CD14-positive monocyte (primary cell): ENCODE measurements around the gene SLC8A2. TPM values are rescaled to one million over a fixed set of nuclear protein-coding genes. Genes with fewer than 3 reads are reported as not detected.

Experiments used
- DNase-seq, 3 donors: peaks; one replicate each; pipeline ENCODE4 v3.0.0-alpha.2; 2011 to 2022
- H2AFZ ChIP-seq: 2 replicates; pipeline ENCODE4 v1.6.0; 2012; ENCODE audit warnings: mild to moderate bottlenecking, low read depth, low read length, inconsistent platforms; ENCODE audit not compliant: insufficient read depth, poor library complexity, severe bottlenecking
- H3K27ac ChIP-seq, 2 donors: 1 replicate in 1 of 2; 2 replicates in 1 of 2; pipeline ENCODE4 v1.5.1; 2012 to 2013; ENCODE audit warnings: low read length in 2 of 2, control low read depth in 1 of 2, inconsistent platforms in 1 of 2, low read depth in 1 of 2, mild to moderate bottlenecking in 1 of 2
- H3K27me3 ChIP-seq, 2 donors: one replicate each; pipeline versions ENCODE4 v1.6.0 to v1.6.1; 2011 to 2013; ENCODE audit warnings: low read length in 2 of 2; ENCODE audit not compliant: control insufficient read depth in 2 of 2, insufficient read depth in 2 of 2
- H3K36me3 ChIP-seq, 2 donors: replicated peaks in 1 of 2; 1 replicate in 1 of 2; 2 replicates in 1 of 2; pipeline versions ENCODE4 v1.5.1 to v1.6.1; 2012 to 2013; ENCODE audit warnings: low read length in 2 of 2, control low read depth in 1 of 2, inconsistent platforms in 1 of 2, mild to moderate bottlenecking in 1 of 2; ENCODE audit not compliant: insufficient read depth in 2 of 2, control insufficient read depth in 1 of 2
- H3K4me1 ChIP-seq, 2 donors: 1 replicate in 1 of 2; 2 replicates in 1 of 2; pipeline versions ENCODE4 v1.5.1 to v1.6.1; 2012 to 2013; ENCODE audit warnings: low read length in 2 of 2, control low read depth in 1 of 2, inconsistent platforms in 1 of 2, mild to moderate bottlenecking in 1 of 2, moderate library complexity in 1 of 2; ENCODE audit not compliant: insufficient read depth in 2 of 2, control insufficient read depth in 1 of 2
- H3K4me2 ChIP-seq: replicated peaks from 2 replicates; pipeline ENCODE3; 2012; ENCODE audit warnings: low read length, moderate library complexity, mild to moderate bottlenecking; ENCODE audit not compliant: poor library complexity, severe bottlenecking; ENCODE audit errors: extremely low read depth
- H3K4me3 ChIP-seq, 3 experiments: fragments of 200-600 bp in 1 of 3; sonication (generic) in 1 of 3; replicated peaks in 1 of 3; 1 replicate in 2 of 3; 2 replicates in 1 of 3; pipeline ENCODE4 v1.5.1; 2011 to 2013; ENCODE audit warnings: low read length in 3 of 3, mild to moderate bottlenecking in 3 of 3, control low read depth in 2 of 3, low read depth in 2 of 3, inconsistent platforms in 1 of 3, moderate library complexity in 1 of 3
- H3K79me2 ChIP-seq: 2 replicates; pipeline ENCODE4 v1.6.0; 2012; ENCODE audit warnings: mild to moderate bottlenecking, control low read depth, inconsistent platforms, low read length, moderate library complexity; ENCODE audit not compliant: insufficient read depth
- H3K9ac ChIP-seq: 2 replicates; pipeline ENCODE4 v1.6.0; 2017; ENCODE audit warnings: low read length, mild to moderate bottlenecking; ENCODE audit not compliant: insufficient read depth, poor library complexity, severe bottlenecking
- H3K9me3 ChIP-seq, 2 donors: replicated peaks in 1 of 2; 1 replicate in 1 of 2; 2 replicates in 1 of 2; pipeline versions ENCODE4 v1.5.1 to v1.6.1; 2012 to 2013; ENCODE audit warnings: low read length in 2 of 2, control low read depth in 1 of 2; ENCODE audit not compliant: control insufficient read depth in 1 of 2, insufficient read depth in 1 of 2
- H4K20me1 ChIP-seq: 2 replicates; pipeline ENCODE4 v1.6.0; 2012; ENCODE audit warnings: mild to moderate bottlenecking, low read length, control low read depth, moderate library complexity; ENCODE audit not compliant: insufficient read depth
- H3K27ac Mint-ChIP-seq, 7 donors: one replicate each; pipeline ENCODE4 v1.8.0; 2020; ENCODE audit warnings: mild to moderate bottlenecking in 7 of 7, mixed read lengths in 7 of 7, moderate library complexity in 6 of 7, inconsistent platforms in 2 of 7
- H3K27me3 Mint-ChIP-seq, 3 donors: one replicate each; pipeline ENCODE4 v1.8.0; 2021 to 2022; ENCODE audit warnings: low read depth in 3 of 3, mild to moderate bottlenecking in 3 of 3, mixed read lengths in 3 of 3, moderate library complexity in 3 of 3, inconsistent platforms in 1 of 3
- H3K36me3 Mint-ChIP-seq, 2 donors: one replicate each; pipeline ENCODE4 v1.8.0; 2020; ENCODE audit warnings: mixed read lengths in 2 of 2, inconsistent platforms in 1 of 2, mild to moderate bottlenecking in 1 of 2
- H3K4me1 Mint-ChIP-seq: one replicate; pipeline ENCODE4 v1.8.0; 2020; ENCODE audit warnings: mild to moderate bottlenecking, mixed read lengths
- H3K4me3 Mint-ChIP-seq, 2 donors: one replicate each; pipeline ENCODE4 v1.8.0; 2020; ENCODE audit warnings: mild to moderate bottlenecking in 2 of 2, mixed read lengths in 2 of 2, moderate library complexity in 1 of 2
- H3K9me3 Mint-ChIP-seq, 7 donors: one replicate each; pipeline ENCODE4 v1.8.0; 2020 to 2022; ENCODE audit warnings: mixed read lengths in 7 of 7, mild to moderate bottlenecking in 6 of 7, moderate library complexity in 6 of 7, inconsistent platforms in 2 of 7
- WGBS: methylation state at CpG from one replicate; pipeline ENCODE4 v1.1.5; 2013; ENCODE audit warnings: missing lambda C conversion rate; ENCODE audit not compliant: insufficient coverage; 5-methylcytosine and 5-hydroxymethylcytosine counted together
- intact Hi-C, 2 donors: fragments of 100-400 bp; cut with micrococcal nuclease; formaldehyde crosslinking; loops; one replicate each; pipeline versions ENCODE4 v1.15.0 to v1.15.1; 2023
- polyA plus RNA-seq, 3 donors: library from polyadenylated mRNA; depleted of rRNA in 1 of 3; unstranded in 2 of 3; stranded (reverse) in 1 of 3; fragments of 300-500 nt in 2 of 3; fragments of >200 nt in 1 of 3; fragmentation: Illumina TruSeq in 2 of 3; gene quantifications; 1 replicate in 2 of 3; 2 replicates in 1 of 3; pipeline ENCODE4 v1.2.3, GENCODE V29; 2012 to 2021
- TF ChIP-seq, protein P1 (sequence below): fragments of 200-600 bp; IDR thresholded peaks from one replicate; pipeline ENCODE4 v1.8.0; 2022; ENCODE audit warnings: antibody characterized with exemption, mild to moderate bottlenecking

The SLC8A2 gene
- polyA plus RNA-seq, 3 donors: not detected

DNA sequence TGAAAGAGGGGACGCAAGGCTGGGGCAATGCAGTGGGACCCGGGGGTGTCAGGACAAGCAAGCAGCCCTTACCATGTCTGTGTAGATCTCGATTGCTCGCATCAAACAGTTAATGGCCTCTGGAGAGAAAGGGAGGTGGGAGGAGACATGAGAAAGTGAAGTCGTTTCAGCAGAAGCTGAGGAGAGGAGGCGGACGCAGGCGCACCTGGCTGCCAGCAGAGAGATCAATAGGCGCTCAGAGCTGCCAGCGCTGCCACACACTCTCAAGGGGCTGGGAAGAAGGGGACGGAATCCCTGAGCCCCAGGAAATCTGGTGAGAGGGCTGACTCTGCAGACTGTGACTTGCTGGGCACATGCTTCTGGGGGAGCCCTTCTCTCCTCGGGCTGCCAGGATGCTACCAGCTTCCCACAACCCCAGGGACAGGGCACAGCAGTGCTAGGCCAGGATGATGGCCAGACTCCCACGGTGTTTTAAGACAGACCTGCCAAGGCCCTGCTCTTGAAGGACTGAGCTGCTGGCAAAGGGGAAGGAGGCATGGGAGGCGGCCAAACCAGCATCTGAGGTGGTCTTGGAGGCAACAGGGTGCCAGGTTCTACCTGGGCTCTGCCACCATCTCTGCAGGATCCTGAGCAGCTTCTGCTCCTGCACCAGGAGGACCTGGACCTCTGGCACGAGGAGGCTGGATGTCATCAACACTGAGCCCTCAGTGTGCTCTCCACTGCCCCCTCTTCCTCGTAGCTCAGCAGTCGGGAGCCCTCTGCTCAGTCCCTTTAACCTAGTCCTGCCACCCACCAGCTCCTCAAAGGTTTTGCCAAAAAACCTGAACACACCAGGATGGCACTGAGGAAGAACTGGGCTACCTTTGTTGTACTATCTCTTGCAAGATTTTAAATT is 24.0 kb upstream of the SLC8A2 start:
- Histone ChIP-seq H3K9ac (no peak overlapping the region), H3K4me1 (no peaks in the 10 kb centered on the region), H2AFZ (no peak overlapping the region), H3K79me2 (peaks cover 3% of the 10 kb centered on the region), H3K27me3 (no peaks in the 10 kb centered on the region), H3K27ac (no peak overlapping the region), H3K4me3 (no peak overlapping the region), H3K9me3 (no peaks in the 10 kb centered on the region), H4K20me1 (peaks cover 88% of the 10 kb centered on the region), H3K36me3 (peaks cover 90 to 100% of the 10 kb centered on the region in 2 donors), H3K4me2 (no peak overlapping the region)
- no peaks in the 10 kb centered on the region for H3K4me1 Mint-ChIP-seq
- H3K36me3 Mint-ChIP-seq: peaks cover 70 to 93% of the 10 kb centered on the region in 2 donors
- TF ChIP-seq, protein P1, sequence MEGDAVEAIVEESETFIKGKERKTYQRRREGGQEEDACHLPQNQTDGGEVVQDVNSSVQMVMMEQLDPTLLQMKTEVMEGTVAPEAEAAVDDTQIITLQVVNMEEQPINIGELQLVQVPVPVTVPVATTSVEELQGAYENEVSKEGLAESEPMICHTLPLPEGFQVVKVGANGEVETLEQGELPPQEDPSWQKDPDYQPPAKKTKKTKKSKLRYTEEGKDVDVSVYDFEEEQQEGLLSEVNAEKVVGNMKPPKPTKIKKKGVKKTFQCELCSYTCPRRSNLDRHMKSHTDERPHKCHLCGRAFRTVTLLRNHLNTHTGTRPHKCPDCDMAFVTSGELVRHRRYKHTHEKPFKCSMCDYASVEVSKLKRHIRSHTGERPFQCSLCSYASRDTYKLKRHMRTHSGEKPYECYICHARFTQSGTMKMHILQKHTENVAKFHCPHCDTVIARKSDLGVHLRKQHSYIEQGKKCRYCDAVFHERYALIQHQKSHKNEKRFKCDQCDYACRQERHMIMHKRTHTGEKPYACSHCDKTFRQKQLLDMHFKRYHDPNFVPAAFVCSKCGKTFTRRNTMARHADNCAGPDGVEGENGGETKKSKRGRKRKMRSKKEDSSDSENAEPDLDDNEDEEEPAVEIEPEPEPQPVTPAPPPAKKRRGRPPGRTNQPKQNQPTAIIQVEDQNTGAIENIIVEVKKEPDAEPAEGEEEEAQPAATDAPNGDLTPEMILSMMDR: no peak
- no peak for DNase-seq
- no peak overlapping the region for H3K27ac Mint-ChIP-seq
- 77% methylated on average over 13 of the region's 17 CpGs for WGBS
- H3K27me3 Mint-ChIP-seq: peaks cover 0 to 2% (median 2%) of the 10 kb centered on the region in 3 donors
- intact Hi-C loops: no loop called here
- H3K4me3 Mint-ChIP-seq: no peak overlapping the region
- no peaks in the 10 kb centered on the region for H3K9me3 Mint-ChIP-seq

DNA sequence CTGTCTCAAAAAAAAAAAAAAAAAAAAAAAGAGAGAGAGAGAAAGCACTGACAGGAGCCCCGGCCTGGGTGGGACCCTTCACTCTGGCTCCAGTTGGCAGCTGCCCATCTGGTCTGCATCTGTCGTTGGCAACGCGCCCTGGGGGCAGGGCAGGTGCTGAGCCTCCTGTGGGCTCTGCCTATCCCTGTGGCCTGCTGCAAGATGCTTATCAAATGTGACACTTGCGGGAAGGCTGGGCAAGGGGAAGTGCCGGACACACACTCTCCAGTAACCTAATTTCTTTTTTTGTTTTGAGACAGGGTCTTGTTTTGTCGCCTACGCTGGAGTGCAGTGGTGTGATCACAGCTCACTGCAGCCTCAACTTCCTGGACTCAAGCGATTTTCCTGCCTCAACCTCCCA is 23.0 kb upstream of the SLC8A2 start:
- TF ChIP-seq, protein P1: no peak
- Histone ChIP-seq H3K79me2 (no peaks in the 10 kb centered on the region), H3K27ac (no peak overlapping the region), H3K9ac (no peak overlapping the region), H3K9me3 (no peaks in the 10 kb centered on the region), H3K4me2 (no peak overlapping the region), H3K4me1 (no peaks in the 10 kb centered on the region), H3K27me3 (no peaks in the 10 kb centered on the region), H2AFZ (no peak overlapping the region), H3K4me3 (no peak overlapping the region), H4K20me1 (peaks cover 78% of the 10 kb centered on the region), H3K36me3 (peaks cover 90 to 100% of the 10 kb centered on the region in 2 donors)
- intact Hi-C loops: no loop called here
- no peaks in the 10 kb centered on the region for H3K9me3 Mint-ChIP-seq
- peak overlapping the region in 1 of 7 donors; percentile 18 for H3K27ac Mint-ChIP-seq
- no peak for DNase-seq
- H3K4me1 Mint-ChIP-seq: no peaks in the 10 kb centered on the region
- WGBS: 14% methylated on average over 6 of the region's 9 CpGs
- H3K4me3 Mint-ChIP-seq: no peak overlapping the region
- peaks cover 70 to 93% of the 10 kb centered on the region in 2 donors for H3K36me3 Mint-ChIP-seq
- peaks cover 0 to 2% (median 2%) of the 10 kb centered on the region in 3 donors for H3K27me3 Mint-ChIP-seq
